Measurements from ENCODE around the gene GLI3. TPM values are rescaled to one million over a fixed set of nuclear protein-coding genes. Genes with fewer than 3 reads are reported as not detected.

Gene GLI3
- polyA plus RNA-seq, 6 donors from 2014 or later, result not detected

GRCh38 chr7:42233171-42233570 lies 3.8 kb downstream of the GLI3 start:
- H3K4me3 Mint-ChIP-seq, result no peak overlapping the region

GRCh38 chr7:42232275-42232674 lies 4.7 kb downstream of the GLI3 start:
- H3K27me3 Mint-ChIP-seq, result peaks cover 58 to 68% (median 60%) of the 10 kb centered on the region in 3 donors
- H3K27ac Mint-ChIP-seq, result no peak overlapping the region

More at GRCh38 chr7:42233171-42233570, 3.8 kb downstream of the GLI3 start:
- H3K4me1 Mint-ChIP-seq, result peaks cover 5 to 14% (median 14%) of the 10 kb centered on the region in 3 donors
- H3K9me3 Mint-ChIP-seq, result peaks cover 0 to 1% (median 0%) of the 10 kb centered on the region in 7 donors
- ATAC-seq (ENCODE audit: low read depth in 2 of 2) (no peak), DNase-seq (no peak)
- H3K27ac Mint-ChIP-seq, result no peak overlapping the region
- peaks cover 55 to 63% (median 60%) of the 10 kb centered on the region in 3 donors for H3K27me3 Mint-ChIP-seq
- peaks cover 0 to 10% of the 10 kb centered on the region in 2 donors for H3K36me3 Mint-ChIP-seq

GRCh38 chr7:42231043-42231787 lies 5.8 kb downstream of the GLI3 start:
- Mint-ChIP-seq H3K36me3 (peaks cover 0 to 6% of the 10 kb centered on the region in 2 donors), H3K27ac (no peak overlapping the region), H3K9me3 (no peaks in the 10 kb centered on the region), H3K4me3 (no peak overlapping the region), H3K27me3 (peaks cover 66 to 68% (median 68%) of the 10 kb centered on the region in 3 donors), H3K4me1 (peaks cover 10 to 15% (median 12%) of the 10 kb centered on the region in 3 donors)
- no peak for ATAC-seq (ENCODE audit: low read depth in 2 of 2)
- no peak for DNase-seq

More at GRCh38 chr7:42232275-42232674, 4.7 kb downstream of the GLI3 start:
- H3K4me1 Mint-ChIP-seq, result peaks cover 10 to 15% (median 10%) of the 10 kb centered on the region in 3 donors
- H3K4me3 Mint-ChIP-seq, result no peak overlapping the region
- peaks cover 0 to 6% of the 10 kb centered on the region in 2 donors for H3K36me3 Mint-ChIP-seq
- DNase-seq, result no peak
- no peak for ATAC-seq (ENCODE audit: low read depth in 2 of 2)
- no peaks in the 10 kb centered on the region for H3K9me3 Mint-ChIP-seq

- ATAC-seq (ENCODE audit: low read depth in 2 of 2), result peak in 1 of 2 donors; percentile 34
- Mint-ChIP-seq H3K4me1 (peaks cover 0 to 12% (median 5%) of the 10 kb centered on the region in 3 donors), H3K4me3 (peak overlapping the region in 1 of 8 donors; percentile 35)
Measured at GRCh38 chr7:42227936-42228591, 8.9 kb downstream of the GLI3 start.

GRCh38 chr7:42227541-42227935 lies 9.5 kb downstream of the GLI3 start:
- Mint-ChIP-seq H3K27me3 (peaks cover 45 to 61% (median 59%) of the 10 kb centered on the region in 3 donors), H3K36me3 (no peaks in the 10 kb centered on the region), H3K9me3 (peaks cover 0 to 4% (median 0%) of the 10 kb centered on the region in 7 donors), H3K4me1 (peaks cover 0 to 12% (median 5%) of the 10 kb centered on the region in 3 donors), H3K4me3 (no peak overlapping the region), H3K27ac (no peak overlapping the region)
- DNase-seq, result no peak
- no peak for ATAC-seq (ENCODE audit: low read depth in 2 of 2)

More at GRCh38 chr7:42227936-42228591, 8.9 kb downstream of the GLI3 start:
- Mint-ChIP-seq H3K27me3 (peaks cover 49 to 64% (median 61%) of the 10 kb centered on the region in 3 donors), H3K9me3 (peaks cover 0 to 4% (median 0%) of the 10 kb centered on the region in 7 donors), H3K36me3 (no peaks in the 10 kb centered on the region), H3K27ac (no peak overlapping the region)
- no peak for DNase-seq

- no peaks in the 10 kb centered on the region for H3K36me3 Mint-ChIP-seq
- peak overlapping the region in 1 of 8 donors; percentile 10 for H3K4me3 Mint-ChIP-seq
- peaks cover 0 to 12% (median 5%) of the 10 kb centered on the region in 3 donors for H3K4me1 Mint-ChIP-seq
- peaks cover 40 to 56% (median 54%) of the 10 kb centered on the region in 3 donors for H3K27me3 Mint-ChIP-seq
- H3K27ac Mint-ChIP-seq, result no peak overlapping the region
- no peak for ATAC-seq (ENCODE audit: low read depth in 2 of 2)
- H3K9me3 Mint-ChIP-seq, result peaks cover 0 to 7% (median 0%) of the 10 kb centered on the region in 7 donors
- DNase-seq, result no peak
Measured at GRCh38 chr7:42227021-42227420, 10.0 kb downstream of the GLI3 start.

- Mint-ChIP-seq H3K4me1 (peaks cover 0 to 12% (median 5%) of the 10 kb centered on the region in 3 donors), H3K36me3 (no peaks in the 10 kb centered on the region), H3K4me3 (no peak overlapping the region), H3K9me3 (peaks cover 0 to 7% (median 0%) of the 10 kb centered on the region in 7 donors), H3K27me3 (peaks cover 38 to 51% (median 48%) of the 10 kb centered on the region in 3 donors), H3K27ac (no peak overlapping the region)
- ATAC-seq (ENCODE audit: low read depth in 2 of 2), result no peak
- DNase-seq, result no peak
Measured at GRCh38 chr7:42226354-42226941, 10.6 kb downstream of the GLI3 start.

- ATAC-seq (ENCODE audit: low read depth in 2 of 2) (no peak), DNase-seq (no peak)
- peak overlapping the region in 1 of 6 donors; percentile 44 for H3K27ac Mint-ChIP-seq
- H3K4me3 Mint-ChIP-seq, result no peak overlapping the region
- no peaks in the 10 kb centered on the region for H3K36me3 Mint-ChIP-seq
- peaks cover 0 to 12% (median 5%) of the 10 kb centered on the region in 3 donors for H3K4me1 Mint-ChIP-seq
- peaks cover 0 to 7% (median 0%) of the 10 kb centered on the region in 7 donors for H3K9me3 Mint-ChIP-seq
- H3K27me3 Mint-ChIP-seq, result peaks cover 36 to 43% (median 38%) of the 10 kb centered on the region in 3 donors
Measured at GRCh38 chr7:42224391-42225003, 12.5 kb downstream of the GLI3 start.

GRCh38 chr7:42222891-42223290 lies 14.1 kb downstream of the GLI3 start:
- Mint-ChIP-seq H3K4me1 (peaks cover 0 to 7% (median 2%) of the 10 kb centered on the region in 3 donors), H3K9me3 (peaks cover 0 to 7% (median 0%) of the 10 kb centered on the region in 7 donors), H3K27me3 (peaks cover 27 to 30% (median 28%) of the 10 kb centered on the region in 3 donors), H3K4me3 (no peak overlapping the region), H3K36me3 (no peaks in the 10 kb centered on the region), H3K27ac (no peak overlapping the region)
- no peak for ATAC-seq (ENCODE audit: low read depth in 2 of 2)
- DNase-seq, result no peak

GRCh38 chr7:42222125-42222524 lies 14.9 kb downstream of the GLI3 start:
- Mint-ChIP-seq H3K4me1 (no peaks in the 10 kb centered on the region), H3K27me3 (peaks cover 19 to 24% (median 22%) of the 10 kb centered on the region in 3 donors), H3K4me3 (no peak overlapping the region), H3K9me3 (peaks cover 0 to 7% (median 0%) of the 10 kb centered on the region in 7 donors), H3K27ac (no peak overlapping the region), H3K36me3 (no peaks in the 10 kb centered on the region)
- ATAC-seq (ENCODE audit: low read depth in 2 of 2), result no peak
- no peak for DNase-seq

- Mint-ChIP-seq H3K4me1 (no peaks in the 10 kb centered on the region), H3K36me3 (no peaks in the 10 kb centered on the region), H3K9me3 (peaks cover 0 to 7% (median 0%) of the 10 kb centered on the region in 7 donors), H3K27me3 (peaks cover 11 to 27% (median 15%) of the 10 kb centered on the region in 3 donors), H3K4me3 (no peak overlapping the region), H3K27ac (no peak overlapping the region)
- ATAC-seq (ENCODE audit: low read depth in 2 of 2) (no peak), DNase-seq (no peak)
Measured at GRCh38 chr7:42221304-42221703, 15.7 kb downstream of the GLI3 start.

- H3K27me3 Mint-ChIP-seq, result peaks cover under 1 to 17% (median 12%) of the 10 kb centered on the region in 3 donors
Measured at GRCh38 chr7:42219447-42219846, 17.6 kb downstream of the GLI3 start.

GRCh38 chr7:42218248-42218647 lies 18.8 kb downstream of the GLI3 start:
- no peak overlapping the region for H3K27ac Mint-ChIP-seq
- H3K9me3 Mint-ChIP-seq, result peaks cover 0 to 3% (median 0%) of the 10 kb centered on the region in 7 donors
- no peak overlapping the region for H3K4me3 Mint-ChIP-seq
- no peaks in the 10 kb centered on the region for H3K36me3 Mint-ChIP-seq
- ATAC-seq (ENCODE audit: low read depth in 2 of 2) (no peak), DNase-seq (no peak)
- no peaks in the 10 kb centered on the region for H3K4me1 Mint-ChIP-seq
- H3K27me3 Mint-ChIP-seq, result peaks cover 8 to 15% (median 9%) of the 10 kb centered on the region in 3 donors

More at GRCh38 chr7:42219447-42219846, 17.6 kb downstream of the GLI3 start:
- no peak for ATAC-seq (ENCODE audit: low read depth in 2 of 2)
- Mint-ChIP-seq H3K36me3 (no peaks in the 10 kb centered on the region), H3K4me1 (no peaks in the 10 kb centered on the region), H3K4me3 (no peak overlapping the region), H3K27ac (no peak overlapping the region), H3K9me3 (peaks cover 0 to 7% (median 0%) of the 10 kb centered on the region in 7 donors)
- DNase-seq, result no peak
